Fibroblast of upper back skin (primary cell): Measurements from ENCODE around the gene MYLK.

Experiments used
- DNase-seq: peaks from one replicate; pipeline ENCODE4 v3.0.0-alpha.2; 2013

The MYLK gene

DNA sequence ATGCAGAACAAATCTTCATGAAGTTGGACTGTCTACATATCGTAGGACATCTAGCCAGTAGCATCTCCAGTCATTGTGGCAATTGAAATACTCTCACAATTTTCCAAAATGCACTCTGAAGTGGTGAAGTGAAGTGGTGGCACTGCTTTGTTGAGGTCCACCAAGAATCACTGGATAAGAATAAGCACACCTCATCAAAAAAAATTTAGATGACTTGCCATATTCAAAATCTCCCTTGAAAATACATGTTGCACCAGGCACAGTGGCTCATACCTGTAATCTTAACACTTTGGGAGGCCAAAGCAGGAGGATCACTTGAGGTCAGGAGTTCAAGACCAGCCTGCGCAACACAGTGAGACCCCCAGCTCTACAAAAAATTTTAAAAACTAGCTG, 312.2 kb downstream of the MYLK start:
- DNase-seq = no peak

DNA sequence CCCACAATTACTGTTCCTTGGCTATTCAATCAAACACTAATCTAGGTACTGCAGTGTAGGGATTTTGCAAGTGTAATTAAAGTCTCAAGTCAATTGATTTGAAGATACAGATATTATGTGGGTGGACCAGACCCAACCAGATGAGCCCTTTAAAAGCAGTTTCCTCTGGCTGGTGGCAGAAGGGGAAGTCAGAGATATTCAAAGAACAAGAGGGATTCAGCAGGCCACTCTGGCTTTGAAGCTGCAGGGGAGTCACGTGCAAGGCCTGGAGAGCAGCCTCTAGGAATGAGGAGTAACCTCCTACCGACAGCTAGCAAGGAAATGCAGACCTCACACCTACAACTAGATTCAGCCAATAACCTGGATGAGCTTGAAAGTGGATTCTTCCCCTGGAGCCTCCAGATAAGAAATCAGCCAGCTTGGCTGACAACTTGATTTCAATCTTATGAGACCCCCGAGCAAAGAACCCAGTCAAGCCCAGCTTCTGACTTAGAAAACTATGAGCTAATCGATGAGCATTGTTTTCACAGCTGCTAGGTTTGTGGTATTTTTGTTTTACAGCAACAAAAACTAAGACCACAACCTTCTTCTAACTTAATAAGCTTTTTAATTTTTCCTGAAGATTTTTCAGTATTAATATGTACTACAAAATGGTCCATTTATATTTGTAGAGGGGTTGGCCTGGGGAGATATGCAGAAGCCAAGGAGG, 312.7 kb downstream of the MYLK start:
- DNase-seq = no peak

DNA sequence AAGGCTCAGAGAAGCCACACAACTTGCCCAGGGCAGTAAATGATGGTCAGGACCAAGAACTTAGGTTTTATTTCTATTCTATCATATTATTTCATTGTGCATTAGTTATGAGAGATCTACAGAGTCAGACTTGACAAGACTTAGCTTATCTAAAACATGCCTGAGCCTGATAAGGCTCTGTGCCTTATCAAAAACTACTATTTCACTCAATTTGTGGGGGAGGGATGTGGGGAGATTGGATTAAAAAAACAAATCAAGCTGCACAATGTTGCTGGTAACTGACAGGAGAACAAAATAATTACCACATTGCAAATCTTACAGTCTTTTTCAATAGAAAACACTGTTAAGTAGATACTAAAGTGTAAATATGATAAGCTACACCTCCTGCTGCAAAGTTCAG, 315.3 kb downstream of the MYLK start:
- no peak for DNase-seq

GRCh38 chr3:123568034-123568433, 316.1 kb downstream of the MYLK start:
- no peak for DNase-seq

DNA sequence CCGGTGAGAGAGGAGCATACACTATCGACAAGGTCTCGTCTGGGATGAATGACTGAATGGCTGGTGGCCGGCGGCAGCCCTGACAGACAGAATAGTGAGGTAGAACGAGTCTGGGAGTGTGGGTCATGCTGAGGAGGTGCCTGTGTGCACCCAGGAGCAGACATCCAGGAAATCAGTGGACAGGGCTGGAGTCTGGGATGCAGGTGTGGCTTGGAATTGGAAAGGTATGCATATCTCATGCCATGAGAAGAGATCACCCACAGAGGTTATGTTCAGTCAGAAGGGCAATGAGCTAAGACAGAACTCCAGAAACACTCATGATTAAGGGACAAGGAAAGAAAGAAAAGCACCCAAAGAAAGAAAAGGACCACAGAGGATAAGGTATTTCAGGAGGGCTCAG, 320.1 kb downstream of the MYLK start:
- no peak for DNase-seq

DNA sequence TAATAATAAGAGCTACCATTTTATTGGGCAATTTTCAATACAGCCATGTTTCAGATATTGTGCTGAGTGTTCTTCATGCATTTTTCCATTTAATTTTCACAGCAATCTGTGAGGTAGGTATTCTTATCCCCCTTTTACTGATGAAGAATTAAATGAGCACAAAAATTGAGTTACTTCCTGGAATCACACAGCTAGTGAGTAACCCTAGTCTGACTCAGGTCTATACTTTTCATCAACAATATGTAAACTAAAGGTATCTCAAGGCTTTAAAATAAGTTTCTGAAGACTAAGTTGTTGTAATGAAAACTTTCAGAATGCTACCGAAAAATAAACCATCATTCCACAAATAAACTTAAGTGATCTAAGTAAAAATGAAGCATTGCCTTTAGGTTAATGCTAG, 321.6 kb downstream of the MYLK start:
- no peak for DNase-seq

GRCh38 chr3:123561188-123561587, 322.9 kb downstream of the MYLK start:
- no peak for DNase-seq
